B cell (primary cell): ENCODE results near the gene HTR7. TPM values are rescaled to one million over a fixed set of nuclear protein-coding genes. Genes with fewer than 3 reads are reported as not detected.

Source experiments
- ATAC-seq: fragments of 200-7000 bp; cut with Tn5 transposase; one replicate; pipeline ENCODE4 v1.10.0; 2021; ENCODE audit warnings: low read depth, mild to moderate bottlenecking, moderate number of reproducible peaks, moderate library complexity
- CTCF ChIA-PET: fragments of 350-600 bp; sonication (Branson Sonifier 250); formaldehyde crosslinking; loops from one replicate; lab custom pipeline; 2021; ENCODE audit warnings: antibody characterized with exemption, inconsistent platforms; lab: Charles Lee
- POLR2A ChIA-PET: fragments of 350-600 bp; sonication (Branson Sonifier 250); formaldehyde crosslinking; loops from one replicate; lab custom pipeline; 2021; ENCODE audit warnings: antibody characterized with exemption; lab: Charles Lee
- DNase-seq: peaks from one replicate; pipeline ENCODE4 v3.0.0; 2013
- H2AFZ ChIP-seq: 2 replicates; pipeline ENCODE4 v1.6.1; 2012; ENCODE audit warnings: mild to moderate bottlenecking, low read depth, low read length; ENCODE audit not compliant: insufficient read depth, poor library complexity, severe bottlenecking
- H3K27ac ChIP-seq, 2 donors: 1 replicate in 1 of 2; 2 replicates in 1 of 2; pipeline ENCODE4 v1.5.1; 2012 to 2013; ENCODE audit warnings: low read length in 2 of 2, mild to moderate bottlenecking in 2 of 2, moderate library complexity in 1 of 2
- H3K27me3 ChIP-seq, 4 experiments: fragments of 200-600 bp in 1 of 4; sonication (generic) in 1 of 4; replicated peaks in 1 of 4; 1 replicate in 2 of 4; 2 replicates in 2 of 4; pipeline versions ENCODE4 v1.6.1 to v1.7.0; 2013 to 2016; ENCODE audit warnings: low read length in 3 of 4, mild to moderate bottlenecking in 2 of 4, mixed read lengths in 1 of 4, moderate library complexity in 1 of 4; ENCODE audit not compliant: insufficient read depth in 4 of 4, control insufficient read depth in 3 of 4; ENCODE audit errors: control extremely low read depth in 1 of 4
- H3K36me3 ChIP-seq, 2 experiments: replicated peaks in 1 of 2; 1 replicate in 1 of 2; 2 replicates in 1 of 2; pipeline versions ENCODE4 v1.6.1 to v1.7.1; 2013; ENCODE audit warnings: low read length in 1 of 2; ENCODE audit not compliant: insufficient read depth in 2 of 2, control insufficient read depth in 1 of 2; ENCODE audit errors: control extremely low read depth in 1 of 2, extremely low read depth in 1 of 2
- H3K4me1 ChIP-seq, 2 donors: fragments of 200-600 bp in 1 of 2; sonication (generic) in 1 of 2; 1 replicate in 1 of 2; 2 replicates in 1 of 2; pipeline versions ENCODE4 v1.5.1 to v1.6.1; 2013 to 2017; ENCODE audit warnings: low read length in 2 of 2; ENCODE audit not compliant: control insufficient read depth in 2 of 2, insufficient read depth in 2 of 2
- H3K4me2 ChIP-seq: replicated peaks from 2 replicates; pipeline ENCODE3; 2012; ENCODE audit warnings: mild to moderate bottlenecking, low read depth, low read length; ENCODE audit not compliant: poor library complexity, severe bottlenecking
- H3K4me3 ChIP-seq, 5 experiments: fragments of 200-600 bp in 1 of 5; sonication (generic) in 1 of 5; 1 replicate in 3 of 5; 2 replicates in 2 of 5; pipeline versions ENCODE4 v1.5.1 to v1.7.0; 2011 to 2016; ENCODE audit warnings: low read length in 4 of 5, mild to moderate bottlenecking in 4 of 5, low read depth in 2 of 5, control low read depth in 1 of 5, moderate library complexity in 1 of 5; ENCODE audit not compliant: insufficient read depth in 1 of 5; ENCODE audit errors: control extremely low read depth in 1 of 5, extremely low read depth in 1 of 5
- H3K79me2 ChIP-seq: fragments of 200-600 bp; sonication (generic); one replicate; pipeline ENCODE4 v1.6.0; 2016; ENCODE audit warnings: low read length; ENCODE audit not compliant: control insufficient read depth, insufficient read depth
- H3K9ac ChIP-seq: fragments of 200-600 bp; sonication (generic); 2 replicates; pipeline ENCODE4 v1.6.1; 2017; ENCODE audit warnings: mild to moderate bottlenecking, low read length, moderate library complexity
- H3K9me3 ChIP-seq, 3 donors: one replicate each; pipeline versions ENCODE4 v1.6.1 to v1.7.1; 2013; ENCODE audit warnings: low read length in 2 of 3; ENCODE audit not compliant: control insufficient read depth in 2 of 3, insufficient read depth in 1 of 3; ENCODE audit errors: control extremely low read depth in 1 of 3
- H4K20me1 ChIP-seq: 2 replicates; pipeline ENCODE4 v1.6.0; 2012; ENCODE audit warnings: mild to moderate bottlenecking, low read length; ENCODE audit not compliant: insufficient read depth, control insufficient read depth, poor library complexity, severe bottlenecking
- H3K27ac Mint-ChIP-seq: one replicate; pipeline ENCODE4 v1.8.0; 2021; ENCODE audit warnings: mixed read lengths
- H3K27me3 Mint-ChIP-seq: one replicate; pipeline ENCODE4 v1.8.0; 2021; ENCODE audit warnings: mixed read lengths
- H3K4me1 Mint-ChIP-seq: one replicate; pipeline ENCODE4 v1.8.0; 2021; ENCODE audit warnings: mixed read lengths
- H3K4me3 Mint-ChIP-seq: one replicate; pipeline ENCODE4 v1.8.0; 2021; ENCODE audit warnings: mixed read lengths
- H3K9me3 Mint-ChIP-seq: one replicate; pipeline ENCODE4 v1.8.0; 2022; ENCODE audit warnings: mixed read lengths; ENCODE audit not compliant: insufficient read depth
- EZH2 ChIP-seq: IDR thresholded peaks from 2 replicates; pipeline ENCODE4 v1.6.1; 2012; ENCODE audit warnings: borderline replicate concordance, low read depth, mild to moderate bottlenecking, moderate library complexity, low read length; ENCODE audit not compliant: insufficient read depth, poor library complexity, severe bottlenecking
- WGBS: methylation state at CpG from one replicate; pipeline ENCODE4 v1.1.5; 2013; ENCODE audit warnings: missing lambda C conversion rate; ENCODE audit not compliant: insufficient coverage; 5-methylcytosine and 5-hydroxymethylcytosine counted together
- intact Hi-C: fragments of 100-400 bp; cut with micrococcal nuclease; formaldehyde crosslinking; loops from one replicate; pipeline ENCODE4 v1.10.0; 2022
- polyA plus RNA-seq: library from polyadenylated mRNA; depleted of rRNA; stranded (reverse); fragments of >200 nt; gene quantifications from 2 replicates; pipeline ENCODE4 v1.2.3, GENCODE V29; 2012
- total RNA-seq, 2 donors: library from RNA; stranded (reverse); fragments of 120-200 nt in 1 of 2; gene quantifications; 1 replicate in 1 of 2; 2 replicates in 1 of 2; pipeline versions ENCODE4 v1.2.3 to v1.2.4, GENCODE V29; 2013 to 2022
- TF ChIP-seq, protein P1 (sequence below): fragments of 200-600 bp; IDR thresholded peaks from one replicate; pipeline ENCODE4 v1.8.0; 2022; ENCODE audit warnings: antibody characterized with exemption, mild to moderate bottlenecking

The HTR7 gene
- total and polyA plus RNA-seq, 2 donors (not counting 1 experiment from before 2014, with no cell fraction given): 0.03 TPM; not detected in 1

- no peak overlapping the region for H3K4me3 Mint-ChIP-seq
- Histone ChIP-seq H3K9ac (no peak overlapping the region), H3K4me3 (no peak overlapping the region), H3K4me2 (no peak overlapping the region), H3K9me3 (peaks cover 0 to 3% (median 0%) of the 10 kb centered on the region in 3 donors), H3K4me1 (no peaks in the 10 kb centered on the region), H3K27ac (no peak overlapping the region), H3K79me2 (no peaks in the 10 kb centered on the region), H2AFZ (no peak overlapping the region), H4K20me1 (no peaks in the 10 kb centered on the region), H3K36me3 (no peaks in the 10 kb centered on the region), H3K27me3 (peaks cover 0 to 4% (median 0%) of the 10 kb centered on the region in 4 experiments)
- WGBS: 100% methylated on average over 1 of the region's 1 CpG
- H3K4me1 Mint-ChIP-seq: no peaks in the 10 kb centered on the region
- intact Hi-C loops: no loop called here
- DNase-seq (no peak), ATAC-seq (no peak)
- H3K27ac Mint-ChIP-seq: no peak overlapping the region
- ChIA-PET CTCF (interaction anchor here (0.6 to 1.7 kb wide), 3 partner anchors 9 to 413 kb away, joined by 3 to 5 read pairs (median 3); no protein-coding TSS in a partner anchor), POLR2A (no interaction called here)
- peaks cover 17% of the 10 kb centered on the region for H3K27me3 Mint-ChIP-seq
- no peaks in the 10 kb centered on the region for H3K9me3 Mint-ChIP-seq
- TF ChIP-seq EZH2: no peak
- TF ChIP-seq, protein P1, sequence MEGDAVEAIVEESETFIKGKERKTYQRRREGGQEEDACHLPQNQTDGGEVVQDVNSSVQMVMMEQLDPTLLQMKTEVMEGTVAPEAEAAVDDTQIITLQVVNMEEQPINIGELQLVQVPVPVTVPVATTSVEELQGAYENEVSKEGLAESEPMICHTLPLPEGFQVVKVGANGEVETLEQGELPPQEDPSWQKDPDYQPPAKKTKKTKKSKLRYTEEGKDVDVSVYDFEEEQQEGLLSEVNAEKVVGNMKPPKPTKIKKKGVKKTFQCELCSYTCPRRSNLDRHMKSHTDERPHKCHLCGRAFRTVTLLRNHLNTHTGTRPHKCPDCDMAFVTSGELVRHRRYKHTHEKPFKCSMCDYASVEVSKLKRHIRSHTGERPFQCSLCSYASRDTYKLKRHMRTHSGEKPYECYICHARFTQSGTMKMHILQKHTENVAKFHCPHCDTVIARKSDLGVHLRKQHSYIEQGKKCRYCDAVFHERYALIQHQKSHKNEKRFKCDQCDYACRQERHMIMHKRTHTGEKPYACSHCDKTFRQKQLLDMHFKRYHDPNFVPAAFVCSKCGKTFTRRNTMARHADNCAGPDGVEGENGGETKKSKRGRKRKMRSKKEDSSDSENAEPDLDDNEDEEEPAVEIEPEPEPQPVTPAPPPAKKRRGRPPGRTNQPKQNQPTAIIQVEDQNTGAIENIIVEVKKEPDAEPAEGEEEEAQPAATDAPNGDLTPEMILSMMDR: no peak
Observed at GRCh38 chr10:90837486-90837885, 20.4 kb downstream of the HTR7 start.

- Histone ChIP-seq H3K4me2 (no peak overlapping the region), H3K9ac (no peak overlapping the region), H3K27ac (no peak overlapping the region), H3K79me2 (no peaks in the 10 kb centered on the region), H3K4me3 (no peak overlapping the region), H2AFZ (no peak overlapping the region), H3K36me3 (no peaks in the 10 kb centered on the region), H4K20me1 (no peaks in the 10 kb centered on the region), H3K4me1 (no peaks in the 10 kb centered on the region), H3K9me3 (peaks cover 0 to 6% (median 0%) of the 10 kb centered on the region in 3 donors), H3K27me3 (no peaks in the 10 kb centered on the region)
- intact Hi-C loops: no loop called here
- Mint-ChIP-seq H3K4me1 (no peaks in the 10 kb centered on the region), H3K4me3 (no peak overlapping the region), H3K27ac (no peak overlapping the region), H3K27me3 (peaks cover 17% of the 10 kb centered on the region), H3K9me3 (no peaks in the 10 kb centered on the region)
- no peak for DNase-seq
- POLR2A ChIA-PET: no interaction called here
- CTCF ChIA-PET: no interaction called here
- WGBS: 83% methylated on average over 1 of the region's 3 CpGs
- TF ChIP-seq EZH2: no peak
- TF ChIP-seq, protein P1: no peak
- no peak for ATAC-seq
Observed at GRCh38 chr10:90834326-90834725, 23.5 kb downstream of the HTR7 start.
